ENCODE data around the gene DAB1. TPM values are rescaled to one million over a fixed set of nuclear protein-coding genes. Genes with fewer than 3 reads are reported as not detected.

Gene DAB1
- total RNA-seq, 6 experiments from 2014 or later, result 0.76 to 1.9 (median 1.1) TPM

DNA sequence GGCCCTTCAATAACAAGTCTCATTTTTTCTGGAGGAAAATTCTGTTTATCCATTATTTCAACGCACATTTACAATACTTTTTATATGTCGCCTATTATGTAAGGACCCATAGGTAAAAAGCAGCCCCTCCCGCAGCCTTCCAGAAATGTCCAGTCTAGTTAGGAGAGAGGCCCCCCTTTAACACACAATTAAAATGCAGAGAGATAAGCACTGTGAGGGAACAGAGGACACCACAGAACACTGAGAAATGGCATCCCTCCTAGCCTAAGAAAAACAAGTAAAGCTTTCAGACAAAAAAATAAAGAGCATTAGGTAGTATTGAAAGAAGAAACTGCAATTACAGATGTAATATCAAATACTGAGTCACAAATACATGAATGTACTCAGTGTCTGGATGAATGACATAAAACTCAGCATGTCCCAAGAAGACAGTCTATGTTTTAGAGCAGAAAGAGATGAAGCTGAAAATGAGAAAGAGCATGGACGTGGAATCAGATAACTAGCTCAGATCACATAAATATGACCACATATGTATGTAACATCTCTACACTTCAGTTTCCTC lies 62.9 kb downstream of the DAB1 start:
- TF ChIP-seq, protein P1, sequence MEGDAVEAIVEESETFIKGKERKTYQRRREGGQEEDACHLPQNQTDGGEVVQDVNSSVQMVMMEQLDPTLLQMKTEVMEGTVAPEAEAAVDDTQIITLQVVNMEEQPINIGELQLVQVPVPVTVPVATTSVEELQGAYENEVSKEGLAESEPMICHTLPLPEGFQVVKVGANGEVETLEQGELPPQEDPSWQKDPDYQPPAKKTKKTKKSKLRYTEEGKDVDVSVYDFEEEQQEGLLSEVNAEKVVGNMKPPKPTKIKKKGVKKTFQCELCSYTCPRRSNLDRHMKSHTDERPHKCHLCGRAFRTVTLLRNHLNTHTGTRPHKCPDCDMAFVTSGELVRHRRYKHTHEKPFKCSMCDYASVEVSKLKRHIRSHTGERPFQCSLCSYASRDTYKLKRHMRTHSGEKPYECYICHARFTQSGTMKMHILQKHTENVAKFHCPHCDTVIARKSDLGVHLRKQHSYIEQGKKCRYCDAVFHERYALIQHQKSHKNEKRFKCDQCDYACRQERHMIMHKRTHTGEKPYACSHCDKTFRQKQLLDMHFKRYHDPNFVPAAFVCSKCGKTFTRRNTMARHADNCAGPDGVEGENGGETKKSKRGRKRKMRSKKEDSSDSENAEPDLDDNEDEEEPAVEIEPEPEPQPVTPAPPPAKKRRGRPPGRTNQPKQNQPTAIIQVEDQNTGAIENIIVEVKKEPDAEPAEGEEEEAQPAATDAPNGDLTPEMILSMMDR (IDR thresholded peaks at IDR 0.05), result no peak
- TF ChIP-seq POLR2A (IDR thresholded peaks at IDR 0.05), result no peak
- Histone ChIP-seq H3K36me3 (no peaks in the 10 kb centered on the region), H3K4me1 (no peaks in the 10 kb centered on the region), H3K4me3 (no peak overlapping the region), H3K9me3 (no peaks in the 10 kb centered on the region), H3K27ac (no peak overlapping the region), H3K27me3 (no peaks in the 10 kb centered on the region)
- 83% methylated on average over 4 of the region's 4 CpGs for WGBS (ENCODE audit: insufficient coverage, low coverage, low lambda C conversion rate, missing lambda C conversion rate)
- DNase-seq (no peak), ATAC-seq (no peak)
- intact Hi-C loops (cut with DNase I), result no loop called here

DNA sequence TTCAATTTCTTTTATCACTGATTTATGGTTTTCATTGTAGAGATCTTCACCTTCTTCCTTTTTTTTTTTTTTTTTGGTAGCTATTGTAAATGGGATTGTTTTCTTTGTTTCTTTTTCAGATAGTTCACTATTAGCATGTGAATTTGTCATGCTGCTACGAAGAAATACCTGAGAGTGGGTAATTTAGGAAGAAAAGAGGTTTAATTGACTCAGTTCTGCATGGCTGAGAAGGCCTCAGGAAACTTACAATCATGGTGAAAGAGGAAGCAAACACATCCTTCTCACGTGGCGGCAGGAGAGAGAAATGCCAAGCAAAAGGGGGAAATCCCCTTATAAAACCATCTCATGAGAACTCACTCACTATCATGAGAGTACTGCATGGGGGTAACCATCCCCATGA lies 66.4 kb downstream of the DAB1 start:
- H3K27me3 ChIP-seq, result no peaks in the 10 kb centered on the region
- DNase-seq (no peak), ATAC-seq (no peak)
- H3K4me3 ChIP-seq, result no peak overlapping the region
- H3K4me1 ChIP-seq, result no peaks in the 10 kb centered on the region
- H3K27ac ChIP-seq, result no peak overlapping the region
- H3K36me3 ChIP-seq, result no peaks in the 10 kb centered on the region
- no peaks in the 10 kb centered on the region for H3K9me3 ChIP-seq
- TF ChIP-seq, protein P1 (IDR thresholded peaks at IDR 0.05), result no peak
- no peak for TF ChIP-seq POLR2A (IDR thresholded peaks at IDR 0.05)
- intact Hi-C loops (cut with DNase I), result no loop called here
- 49% methylated on average over 3 of the region's 3 CpGs for WGBS (ENCODE audit: insufficient coverage, low coverage, low lambda C conversion rate, missing lambda C conversion rate)

DNA sequence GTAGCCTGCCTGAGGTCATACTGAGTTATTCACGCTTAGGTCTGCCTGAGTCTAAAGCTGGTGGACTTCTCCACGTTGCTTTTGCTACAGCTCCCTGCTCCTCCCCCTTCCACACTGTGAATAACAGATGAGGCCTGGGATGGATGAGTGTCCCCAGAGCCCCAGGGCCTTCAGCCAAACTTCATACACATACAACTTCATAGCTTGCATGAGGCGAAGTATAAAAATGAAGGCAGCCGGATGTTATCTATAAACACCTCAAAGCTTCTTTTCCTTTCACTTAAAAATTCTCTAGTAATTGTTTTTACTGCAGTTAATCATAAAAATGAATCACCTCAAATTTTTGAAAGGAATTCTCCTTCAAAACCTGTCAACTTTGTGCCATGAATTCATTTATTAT lies 70.2 kb downstream of the DAB1 start:
- Histone ChIP-seq H3K36me3 (no peaks in the 10 kb centered on the region), H3K27me3 (no peaks in the 10 kb centered on the region), H3K4me3 (no peak overlapping the region), H3K27ac (no peak overlapping the region), H3K4me1 (no peaks in the 10 kb centered on the region), H3K9me3 (no peaks in the 10 kb centered on the region)
- intact Hi-C loops (cut with DNase I), result no loop called here
- ATAC-seq (no peak), DNase-seq (no peak)
- 82% methylated on average over 3 of the region's 4 CpGs for WGBS (ENCODE audit: insufficient coverage, low coverage, low lambda C conversion rate, missing lambda C conversion rate)
- TF ChIP-seq, protein P1 (IDR thresholded peaks at IDR 0.05), result no peak
- no peak for TF ChIP-seq POLR2A (IDR thresholded peaks at IDR 0.05)

DNA sequence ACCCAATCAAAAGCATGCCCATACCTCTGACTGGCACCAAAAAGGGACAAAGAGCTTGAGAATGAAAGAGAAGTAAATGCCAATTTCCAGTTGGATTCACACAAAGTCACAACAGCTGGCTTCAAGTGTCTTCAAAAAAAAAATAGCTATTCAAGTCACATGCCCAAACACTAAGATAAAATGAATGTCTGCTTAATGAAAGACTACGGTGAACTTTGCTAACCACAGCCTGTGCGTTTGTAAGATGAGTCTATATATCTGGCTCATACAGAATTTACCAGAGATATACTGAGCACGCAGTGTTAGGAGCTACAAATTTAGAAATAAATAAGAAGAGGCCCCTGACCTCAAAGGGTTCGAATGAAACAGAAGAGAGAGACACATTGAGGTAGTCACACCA lies 73.2 kb downstream of the DAB1 start:
- intact Hi-C loops (cut with DNase I), result no loop called here
- H3K9me3 ChIP-seq, result no peaks in the 10 kb centered on the region
- no peaks in the 10 kb centered on the region for H3K27me3 ChIP-seq
- DNase-seq, result no peak
- H3K4me1 ChIP-seq, result no peaks in the 10 kb centered on the region
- WGBS (ENCODE audit: insufficient coverage, low coverage, low lambda C conversion rate, missing lambda C conversion rate), result 53% methylated on average over 4 of the region's 4 CpGs
- no peak for TF ChIP-seq POLR2A (IDR thresholded peaks at IDR 0.05)
- TF ChIP-seq, protein P1 (IDR thresholded peaks at IDR 0.05), result no peak
- H3K4me3 ChIP-seq, result no peak overlapping the region
- H3K27ac ChIP-seq, result no peak overlapping the region
- no peaks in the 10 kb centered on the region for H3K36me3 ChIP-seq
- no peak for ATAC-seq

DNA sequence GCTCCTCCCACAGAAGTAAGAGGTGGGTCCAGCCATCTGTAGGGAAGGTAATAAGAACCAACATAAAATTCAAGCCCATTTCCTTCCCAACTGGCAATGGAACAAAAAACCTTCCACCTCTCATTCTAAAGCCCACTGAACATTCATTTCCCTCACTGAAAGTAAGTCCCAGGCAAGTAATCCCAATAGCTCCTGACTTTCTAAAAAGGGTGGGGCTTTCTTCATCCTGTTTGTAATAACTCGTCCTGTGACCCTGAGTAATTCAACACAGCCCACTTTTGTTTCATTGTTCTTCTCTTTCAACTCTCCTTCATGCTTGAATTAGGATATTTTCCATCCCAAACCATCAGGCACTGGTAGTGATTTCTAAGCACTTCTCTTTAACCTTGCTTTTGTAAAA lies 74.9 kb downstream of the DAB1 start:
- WGBS (ENCODE audit: insufficient coverage, low coverage, low lambda C conversion rate, missing lambda C conversion rate), result 50% methylated on average over 1 of the region's 1 CpG
- Histone ChIP-seq H3K4me3 (no peak overlapping the region), H3K27me3 (no peaks in the 10 kb centered on the region), H3K36me3 (no peaks in the 10 kb centered on the region), H3K9me3 (no peaks in the 10 kb centered on the region), H3K4me1 (no peaks in the 10 kb centered on the region), H3K27ac (no peak overlapping the region)
- DNase-seq, result no peak
- TF ChIP-seq, protein P1 (IDR thresholded peaks at IDR 0.05), result no peak
- TF ChIP-seq POLR2A (IDR thresholded peaks at IDR 0.05), result no peak
- intact Hi-C loops (cut with DNase I), result no loop called here
- ATAC-seq, result no peak

Data from right lobe of liver (tissue), 6 donors.